Measurements from ENCODE around the gene N4BP3. TPM values are rescaled to one million over a fixed set of nuclear protein-coding genes. Genes with fewer than 3 reads are reported as not detected.
A peak's percentile ranks its signal among the peaks of the same experiment; 100 is the strongest.

Gene N4BP3
- total RNA-seq, 1 donor from 2014 or later: 1.3 TPM

DNA sequence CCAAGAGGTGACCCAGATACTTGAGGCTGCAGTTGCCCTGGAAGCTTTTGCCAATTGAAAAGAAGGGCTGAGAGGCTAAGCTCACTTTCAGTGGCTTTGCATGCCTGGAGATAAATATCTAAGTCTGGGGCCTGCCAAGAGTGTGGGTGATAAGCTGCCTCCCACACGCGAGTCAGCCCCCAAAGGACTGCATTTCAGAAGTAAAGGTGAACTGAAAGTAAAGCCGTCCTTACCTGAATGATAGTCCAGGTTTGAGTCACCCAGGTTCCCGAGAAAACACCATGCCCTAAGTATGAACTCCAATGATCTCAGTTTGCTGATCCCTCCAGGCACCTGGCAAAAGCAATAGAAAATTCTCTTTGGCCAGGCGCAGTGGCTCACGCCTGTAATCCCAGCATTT, 22.5 kb upstream of the N4BP3 start:
- H3K9me3 Mint-ChIP-seq: peaks cover 6% of the 10 kb centered on the region
- H3K27ac Mint-ChIP-seq (ENCODE audit: unreplicated experiment): no peak overlapping the region
- H3K27me3 Mint-ChIP-seq (ENCODE audit: low read depth): no peaks in the 10 kb centered on the region
- no peak overlapping the region for H3K4me3 Mint-ChIP-seq
- DNase-seq (ENCODE audit: low read depth, low spot score): no peak
- no peaks in the 10 kb centered on the region for H3K36me3 Mint-ChIP-seq (ENCODE audit: low read depth)
- H3K4me1 Mint-ChIP-seq: no peaks in the 10 kb centered on the region
- TF ChIP-seq, protein P1, sequence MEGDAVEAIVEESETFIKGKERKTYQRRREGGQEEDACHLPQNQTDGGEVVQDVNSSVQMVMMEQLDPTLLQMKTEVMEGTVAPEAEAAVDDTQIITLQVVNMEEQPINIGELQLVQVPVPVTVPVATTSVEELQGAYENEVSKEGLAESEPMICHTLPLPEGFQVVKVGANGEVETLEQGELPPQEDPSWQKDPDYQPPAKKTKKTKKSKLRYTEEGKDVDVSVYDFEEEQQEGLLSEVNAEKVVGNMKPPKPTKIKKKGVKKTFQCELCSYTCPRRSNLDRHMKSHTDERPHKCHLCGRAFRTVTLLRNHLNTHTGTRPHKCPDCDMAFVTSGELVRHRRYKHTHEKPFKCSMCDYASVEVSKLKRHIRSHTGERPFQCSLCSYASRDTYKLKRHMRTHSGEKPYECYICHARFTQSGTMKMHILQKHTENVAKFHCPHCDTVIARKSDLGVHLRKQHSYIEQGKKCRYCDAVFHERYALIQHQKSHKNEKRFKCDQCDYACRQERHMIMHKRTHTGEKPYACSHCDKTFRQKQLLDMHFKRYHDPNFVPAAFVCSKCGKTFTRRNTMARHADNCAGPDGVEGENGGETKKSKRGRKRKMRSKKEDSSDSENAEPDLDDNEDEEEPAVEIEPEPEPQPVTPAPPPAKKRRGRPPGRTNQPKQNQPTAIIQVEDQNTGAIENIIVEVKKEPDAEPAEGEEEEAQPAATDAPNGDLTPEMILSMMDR (conservative IDR thresholded peaks at IDR 0.05): no peak

DNA sequence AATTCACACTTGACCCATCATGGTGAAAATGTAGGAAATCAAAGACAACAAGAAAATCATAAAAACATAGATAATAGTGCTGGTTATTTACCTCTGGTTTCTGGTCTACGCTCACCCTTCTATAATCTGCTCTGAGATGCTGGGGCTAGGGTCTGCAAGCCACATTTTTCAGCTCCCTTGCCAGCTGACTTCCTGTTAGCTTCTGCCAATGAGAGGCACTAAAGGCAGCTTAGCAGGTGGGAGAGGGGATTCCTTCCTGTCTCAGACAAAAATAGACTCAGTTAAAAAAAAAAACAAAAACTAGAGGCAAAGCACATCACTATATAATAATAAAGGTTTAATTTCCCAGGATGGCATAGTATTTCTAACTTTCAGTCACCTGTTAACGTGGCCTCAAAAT, 20.2 kb upstream of the N4BP3 start:
- TF ChIP-seq, protein P1 (conservative IDR thresholded peaks at IDR 0.05): no peak
- H3K27me3 Mint-ChIP-seq (ENCODE audit: low read depth): no peaks in the 10 kb centered on the region
- H3K4me3 Mint-ChIP-seq: no peak overlapping the region
- peaks cover 8% of the 10 kb centered on the region for H3K9me3 Mint-ChIP-seq
- peak overlapping the region; percentile 27 for H3K27ac Mint-ChIP-seq (ENCODE audit: unreplicated experiment)
- H3K36me3 Mint-ChIP-seq (ENCODE audit: low read depth): no peaks in the 10 kb centered on the region
- no peak for DNase-seq (ENCODE audit: low read depth, low spot score)
- no peaks in the 10 kb centered on the region for H3K4me1 Mint-ChIP-seq

DNA sequence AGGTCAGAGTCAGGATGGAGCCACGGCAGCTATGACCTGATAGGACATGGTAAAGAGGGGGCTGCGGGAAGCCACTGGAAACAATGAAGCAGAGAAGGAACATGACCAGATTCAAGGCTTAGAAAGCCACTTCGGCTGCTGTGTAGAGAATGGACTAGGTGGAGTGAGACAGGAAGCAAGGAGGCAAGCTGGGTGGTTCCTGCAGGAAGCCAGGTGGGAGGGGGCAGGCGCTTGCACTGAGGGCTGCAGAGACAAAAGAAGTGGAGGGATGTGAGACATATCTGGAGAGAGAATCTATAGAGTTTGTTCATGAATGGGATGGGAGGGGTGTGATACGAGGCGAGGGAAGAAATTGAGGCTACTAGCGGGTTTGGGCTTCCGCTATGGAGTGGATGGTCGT, 19.0 kb upstream of the N4BP3 start:
- Mint-ChIP-seq H3K27ac (ENCODE audit: unreplicated experiment) (no peak overlapping the region), H3K4me3 (no peak overlapping the region), H3K4me1 (no peaks in the 10 kb centered on the region), H3K9me3 (peaks cover 8% of the 10 kb centered on the region), H3K36me3 (ENCODE audit: low read depth) (no peaks in the 10 kb centered on the region), H3K27me3 (ENCODE audit: low read depth) (no peaks in the 10 kb centered on the region)
- TF ChIP-seq, protein P1 (conservative IDR thresholded peaks at IDR 0.05): no peak
- no peak for DNase-seq (ENCODE audit: low read depth, low spot score)

DNA sequence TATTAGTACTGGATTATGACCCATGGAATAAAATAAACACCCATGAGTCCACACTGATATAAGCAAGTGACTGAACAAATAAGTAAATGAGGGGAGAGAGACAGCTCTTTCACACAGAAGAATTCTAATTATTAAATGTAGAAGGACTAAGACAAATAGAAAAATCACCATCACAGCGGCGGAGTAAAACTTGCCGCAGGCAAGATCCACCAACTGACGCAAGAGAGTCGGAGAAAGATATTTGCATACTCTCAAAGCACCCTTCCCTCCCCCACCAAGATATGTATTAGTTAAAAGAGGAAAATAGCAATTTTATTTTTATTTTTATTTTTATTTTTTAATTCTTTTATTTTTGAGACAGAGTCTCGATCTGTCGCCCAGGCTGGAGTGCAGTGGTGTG, 14.6 kb upstream of the N4BP3 start:
- no peak overlapping the region for H3K27ac Mint-ChIP-seq (ENCODE audit: unreplicated experiment)
- H3K36me3 Mint-ChIP-seq (ENCODE audit: low read depth): no peaks in the 10 kb centered on the region
- H3K4me1 Mint-ChIP-seq: no peaks in the 10 kb centered on the region
- peaks cover 8% of the 10 kb centered on the region for H3K9me3 Mint-ChIP-seq
- TF ChIP-seq, protein P1 (conservative IDR thresholded peaks at IDR 0.05): no peak
- DNase-seq (ENCODE audit: low read depth, low spot score): no peak
- H3K4me3 Mint-ChIP-seq: no peak overlapping the region
- no peaks in the 10 kb centered on the region for H3K27me3 Mint-ChIP-seq (ENCODE audit: low read depth)

DNA sequence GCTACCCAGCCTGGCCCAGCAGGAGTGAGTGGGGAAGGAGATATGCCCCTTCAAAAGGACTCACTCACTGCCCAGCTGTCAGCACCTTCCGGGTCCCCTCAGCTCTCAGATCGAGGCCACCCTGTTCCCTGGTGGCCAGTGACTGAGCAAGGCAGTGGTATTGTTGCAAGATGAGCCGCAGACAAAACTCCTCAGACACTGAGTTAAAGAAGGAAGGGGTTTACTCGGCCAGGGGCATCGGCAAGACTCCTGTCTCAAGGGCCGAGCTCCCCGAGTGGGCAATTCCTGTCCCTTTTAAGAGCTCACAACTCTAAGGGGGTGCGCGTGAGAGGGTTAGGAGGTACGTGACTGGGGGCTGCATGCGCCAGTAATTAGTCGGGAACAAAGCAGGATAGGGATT, 9.7 kb upstream of the N4BP3 start:
- H3K36me3 Mint-ChIP-seq (ENCODE audit: low read depth): no peaks in the 10 kb centered on the region
- peaks cover 8% of the 10 kb centered on the region for H3K4me1 Mint-ChIP-seq
- no peak overlapping the region for H3K27ac Mint-ChIP-seq (ENCODE audit: unreplicated experiment)
- H3K27me3 Mint-ChIP-seq (ENCODE audit: low read depth): peaks cover 5% of the 10 kb centered on the region
- TF ChIP-seq, protein P1 (conservative IDR thresholded peaks at IDR 0.05): no peak
- no peaks in the 10 kb centered on the region for H3K9me3 Mint-ChIP-seq
- no peak overlapping the region for H3K4me3 Mint-ChIP-seq
- DNase-seq (ENCODE audit: low read depth, low spot score): no peak

DNA sequence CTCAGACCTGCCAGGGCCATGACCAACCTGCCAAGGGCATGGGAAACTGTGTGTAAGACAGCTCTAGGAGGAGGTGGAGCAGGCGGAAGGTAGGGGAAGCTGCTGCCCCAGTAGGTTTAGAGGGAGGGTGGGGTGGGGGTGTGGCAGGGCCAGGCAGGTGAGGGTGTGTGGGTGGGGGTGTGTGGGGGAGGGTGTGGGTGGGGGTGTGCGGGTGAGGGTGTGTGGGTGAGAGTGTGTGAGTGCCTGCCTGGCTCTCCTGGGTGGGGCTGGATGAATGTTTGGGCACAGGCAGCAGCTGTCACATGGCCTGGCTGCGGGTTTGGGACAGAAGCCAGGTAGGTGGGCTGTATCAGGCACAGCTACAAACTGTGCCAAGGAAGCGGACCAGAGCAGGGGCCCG, 8.8 kb upstream of the N4BP3 start:
- Mint-ChIP-seq H3K27ac (ENCODE audit: unreplicated experiment) (peak overlapping the region; percentile 84), H3K27me3 (ENCODE audit: low read depth) (peaks cover 5% of the 10 kb centered on the region), H3K4me3 (no peak overlapping the region), H3K36me3 (ENCODE audit: low read depth) (no peaks in the 10 kb centered on the region), H3K9me3 (no peaks in the 10 kb centered on the region), H3K4me1 (peaks cover 8% of the 10 kb centered on the region)
- TF ChIP-seq, protein P1 (conservative IDR thresholded peaks at IDR 0.05): no peak
- DNase-seq (ENCODE audit: low read depth, low spot score): no peak
